KMS-11 (cell line): ENCODE results near the gene GNB1L.
"Not testable (repeated sequence)": the region's sequence is repeated elsewhere in the genome, so short reads cannot be mapped to it uniquely, and the experiment has no call there.

ENCODE experiments used
- H2AFZ ChIP-seq: fragments of 200-600 bp; sonication (generic); 2 replicates; pipeline ENCODE4 v1.6.1; 2016; ENCODE audit warnings: antibody characterized with exemption, mixed run types, low read depth
- H3K27ac ChIP-seq: fragments of 200-600 bp; sonication (generic); 2 replicates; pipeline ENCODE4 v1.6.1; 2016; ENCODE audit warnings: mild to moderate bottlenecking, mixed run types
- H3K27me3 ChIP-seq: fragments of 200-600 bp; sonication (generic); 2 replicates; pipeline ENCODE4 v1.6.1; 2017; ENCODE audit warnings: mild to moderate bottlenecking, low read depth, mixed run types, moderate library complexity; ENCODE audit not compliant: insufficient read depth
- H3K36me3 ChIP-seq: fragments of 200-600 bp; sonication (generic); 2 replicates; pipeline ENCODE4 v1.6.1; 2017; ENCODE audit warnings: mild to moderate bottlenecking, mixed run types; ENCODE audit not compliant: insufficient read depth
- H3K4me1 ChIP-seq: fragments of 200-600 bp; sonication (generic); 2 replicates; pipeline ENCODE4 v1.6.1; 2016; ENCODE audit warnings: mild to moderate bottlenecking, low read depth, mixed run types; ENCODE audit not compliant: poor library complexity, severe bottlenecking
- H3K4me2 ChIP-seq: fragments of 200-600 bp; sonication (generic); 2 replicates; pipeline ENCODE4 v1.7.0; 2016; ENCODE audit warnings: mild to moderate bottlenecking, mixed run types
- H3K4me3 ChIP-seq: fragments of 200-600 bp; sonication (generic); IDR thresholded peaks from 2 replicates; pipeline ENCODE4 v1.6.1; 2017; ENCODE audit warnings: low read depth, low read length, mixed read lengths; ENCODE audit not compliant: insufficient read depth
- H3K79me2 ChIP-seq: fragments of 200-600 bp; sonication (generic); 2 replicates; pipeline ENCODE4 v1.6.1; 2016; ENCODE audit warnings: low read depth, mixed run types; ENCODE audit not compliant: insufficient read depth
- H3K9ac ChIP-seq: fragments of 200-600 bp; sonication (generic); 2 replicates; pipeline ENCODE4 v1.6.1; 2016; ENCODE audit warnings: mild to moderate bottlenecking, mixed run types
- H4K20me1 ChIP-seq: fragments of 200-600 bp; sonication (generic); 2 replicates; pipeline ENCODE4 v1.6.1; 2016; ENCODE audit warnings: mild to moderate bottlenecking, mixed run types; ENCODE audit not compliant: insufficient read depth
- CTCF ChIP-seq: fragments of 200-600 bp; sonication (generic); conservative IDR thresholded peaks from 2 replicates; pipeline ENCODE4 v1.6.1; 2017; ENCODE audit warnings: low read depth, mild to moderate bottlenecking, antibody characterized with exemption, low read length, moderate library complexity, mixed read lengths

Gene GNB1L

GRCh38 chr22:19886605-19887255 is 32.1 kb upstream of the GNB1L start:
- H2AFZ ChIP-seq = no peak overlapping the region
- no peaks in the 10 kb centered on the region for H3K27me3 ChIP-seq
- no peak overlapping the region for H3K9ac ChIP-seq
- H4K20me1 ChIP-seq = no peaks in the 10 kb centered on the region
- TF ChIP-seq CTCF = no peak
- no peaks in the 10 kb centered on the region for H3K79me2 ChIP-seq
- H3K4me1 ChIP-seq = peaks cover 19% of the 10 kb centered on the region
- H3K36me3 ChIP-seq = no peaks in the 10 kb centered on the region
- H3K27ac ChIP-seq = no peak overlapping the region
- no peak overlapping the region for H3K4me3 ChIP-seq
- H3K4me2 ChIP-seq = no peak overlapping the region

GRCh38 chr22:19885841-19886592 is 31.3 kb upstream of the GNB1L start:
- H3K27ac ChIP-seq = no peak overlapping the region

GRCh38 chr22:19884954-19885751 is 30.5 kb upstream of the GNB1L start:
- peaks cover 6% of the 10 kb centered on the region for H3K4me1 ChIP-seq
- no peak overlapping the region for H3K4me2 ChIP-seq
- H3K27ac ChIP-seq = no peak overlapping the region
- no peaks in the 10 kb centered on the region for H3K36me3 ChIP-seq
- no peaks in the 10 kb centered on the region for H3K27me3 ChIP-seq
- no peaks in the 10 kb centered on the region for H3K79me2 ChIP-seq
- no peak for TF ChIP-seq CTCF
- H3K9ac ChIP-seq = no peak overlapping the region
- no peak overlapping the region for H2AFZ ChIP-seq
- H3K4me3 ChIP-seq = no peak overlapping the region
- H4K20me1 ChIP-seq = no peaks in the 10 kb centered on the region

More at GRCh38 chr22:19885841-19886592, 31.3 kb upstream of the GNB1L start:
- Histone ChIP-seq H3K27me3 (no peaks in the 10 kb centered on the region), H3K9ac (no peak overlapping the region), H3K4me1 (peaks cover 14% of the 10 kb centered on the region), H3K79me2 (no peaks in the 10 kb centered on the region), H4K20me1 (no peaks in the 10 kb centered on the region), H2AFZ (no peak overlapping the region), H3K4me2 (no peak overlapping the region), H3K36me3 (no peaks in the 10 kb centered on the region), H3K4me3 (no peak overlapping the region)
- no peak for TF ChIP-seq CTCF

- no peak overlapping the region for H3K4me3 ChIP-seq
- TF ChIP-seq CTCF = no peak
- no peak overlapping the region for H3K4me2 ChIP-seq
- no peak overlapping the region for H2AFZ ChIP-seq
- no peaks in the 10 kb centered on the region for H3K27me3 ChIP-seq
- no peaks in the 10 kb centered on the region for H4K20me1 ChIP-seq
- no peak overlapping the region for H3K9ac ChIP-seq
- H3K4me1 ChIP-seq = no peaks in the 10 kb centered on the region
- no peak overlapping the region for H3K27ac ChIP-seq
- H3K79me2 ChIP-seq = no peaks in the 10 kb centered on the region
- H3K36me3 ChIP-seq = no peaks in the 10 kb centered on the region
Measured at GRCh38 chr22:19884161-19884953, 29.7 kb upstream of the GNB1L start.

- H2AFZ ChIP-seq, H3K36me3 ChIP-seq, H3K9ac ChIP-seq, H3K4me3 ChIP-seq, H3K27me3 ChIP-seq, H3K4me1 ChIP-seq, H4K20me1 ChIP-seq, H3K27ac ChIP-seq, H3K79me2 ChIP-seq, H3K4me2 ChIP-seq: not testable (repeated sequence)
Measured at GRCh38 chr22:19883446-19883845, 28.8 kb upstream of the GNB1L start.
